Activated CD4-positive, alpha-beta T cell treated with anti-CD3 and anti-CD28 coated beads for 36 hours (primary cell): ENCODE measurements around the gene TCF12. TPM values are rescaled to one million over a fixed set of nuclear protein-coding genes. Genes with fewer than 3 reads are reported as not detected.
A peak's percentile ranks its signal among the peaks of the same experiment; 100 is the strongest.
"Not testable (repeated sequence)": the region's sequence is repeated elsewhere in the genome, so short reads cannot be mapped to it uniquely, and the experiment has no call there.

Experiments
- ATAC-seq: fragments of 200-7000 bp; cut with Tn5 transposase; one replicate; pipeline ENCODE4 v1.10.0; 2021; ENCODE audit warnings: mild to moderate bottlenecking, moderate library complexity
- CTCF ChIA-PET: fragments of 350-600 bp; sonication (Branson Sonifier 250); formaldehyde crosslinking; loops from one replicate; lab custom pipeline; 2021; ENCODE audit warnings: antibody characterized with exemption; lab: Charles Lee
- POLR2A ChIA-PET: fragments of 350-600 bp; sonication (Branson Sonifier 250); formaldehyde crosslinking; loops from one replicate; lab custom pipeline; 2021; ENCODE audit warnings: antibody characterized with exemption, inconsistent platforms; lab: Charles Lee
- DNase-seq: peaks from one replicate; pipeline ENCODE4 v3.0.0-alpha.2; 2020
- H3K27ac Mint-ChIP-seq: one replicate; pipeline ENCODE4 v1.8.0; 2021; ENCODE audit warnings: mixed read lengths
- H3K27me3 Mint-ChIP-seq: one replicate; pipeline ENCODE4 v1.8.0; 2021; ENCODE audit warnings: mixed read lengths
- H3K36me3 Mint-ChIP-seq: one replicate; pipeline ENCODE4 v1.8.0; 2021; ENCODE audit warnings: low read depth, mixed read lengths
- H3K4me1 Mint-ChIP-seq: one replicate; pipeline ENCODE4 v1.8.0; 2021; ENCODE audit warnings: mixed read lengths
- H3K4me3 Mint-ChIP-seq: one replicate; pipeline ENCODE4 v1.8.0; 2021; ENCODE audit warnings: mild to moderate bottlenecking, moderate library complexity, mixed read lengths
- H3K9me3 Mint-ChIP-seq: one replicate; pipeline ENCODE4 v1.8.0; 2021; ENCODE audit warnings: low read depth, mixed read lengths
- intact Hi-C, 2 experiments: fragments of 100-400 bp; cut with DNase I in 1 of 2; cut with micrococcal nuclease in 1 of 2; formaldehyde crosslinking; loops; one replicate each; pipeline versions ENCODE4 v1.14.2 to v1.15.1; 2022 to 2024; cut with DNase I, micrococcal nuclease
- total RNA-seq, 2 experiments: library from RNA; stranded (reverse); gene quantifications; one replicate each; pipeline ENCODE4 v1.2.3, GENCODE V29; 2021

The TCF12 gene
- total RNA-seq, 2 experiments from 2014 or later: 61.1 to 74.9 TPM

GRCh38 chr15:57094321-57095257 lies 176.1 kb downstream of the TCF12 start:
- H3K27ac Mint-ChIP-seq: no peak overlapping the region
- intact Hi-C loops: no loop called here

GRCh38 chr15:57095896-57096295 lies 177.5 kb downstream of the TCF12 start:
- H3K27me3 Mint-ChIP-seq: no peaks in the 10 kb centered on the region
- H3K27ac Mint-ChIP-seq: no peak overlapping the region
- H3K36me3 Mint-ChIP-seq: peaks cover 18% of the 10 kb centered on the region
- intact Hi-C loops: no loop called here
- POLR2A ChIA-PET: interaction anchor here (0.7 kb wide), 1 partner anchor 1791 kb away, joined by 3 read pairs; no protein-coding TSS in a partner anchor
- H3K4me1 Mint-ChIP-seq: peaks cover 9% of the 10 kb centered on the region
- no peak overlapping the region for H3K4me3 Mint-ChIP-seq
- no peaks in the 10 kb centered on the region for H3K9me3 Mint-ChIP-seq
- DNase-seq (no peak), ATAC-seq (no peak)
- CTCF ChIA-PET: interaction anchor here (0.6 kb wide), 1 partner anchor 8 kb away, joined by 3 read pairs; no protein-coding TSS in a partner anchor

More at GRCh38 chr15:57094321-57095257, 176.1 kb downstream of the TCF12 start:
- Mint-ChIP-seq H3K9me3 (no peaks in the 10 kb centered on the region), H3K36me3 (peaks cover 19% of the 10 kb centered on the region), H3K27me3 (no peaks in the 10 kb centered on the region), H3K4me1 (peaks cover 17% of the 10 kb centered on the region), H3K4me3 (no peak overlapping the region)
- ATAC-seq: no peak
- CTCF ChIA-PET: no interaction called here
- POLR2A ChIA-PET: no interaction called here
- DNase-seq: no peak

GRCh38 chr15:57097246-57097645 lies 178.8 kb downstream of the TCF12 start:
- ATAC-seq (no peak), DNase-seq (no peak)
- peaks cover 4% of the 10 kb centered on the region for H3K4me1 Mint-ChIP-seq
- H3K27me3 Mint-ChIP-seq: no peaks in the 10 kb centered on the region
- H3K4me3 Mint-ChIP-seq: no peak overlapping the region
- H3K36me3 Mint-ChIP-seq: peaks cover 18% of the 10 kb centered on the region
- ChIA-PET POLR2A (no interaction called here), CTCF (no interaction called here)
- H3K27ac Mint-ChIP-seq: no peak overlapping the region
- no peaks in the 10 kb centered on the region for H3K9me3 Mint-ChIP-seq
- intact Hi-C loops: no loop called here

- CTCF ChIA-PET: interaction anchor here (0.5 kb wide), 1 partner anchor 166 kb away, joined by 3 read pairs; no protein-coding TSS in a partner anchor
- Mint-ChIP-seq H3K27ac (peak overlapping the region; percentile 9), H3K36me3 (peaks cover 14% of the 10 kb centered on the region)
- POLR2A ChIA-PET, H3K4me1 Mint-ChIP-seq, H3K27me3 Mint-ChIP-seq, H3K4me3 Mint-ChIP-seq, H3K9me3 Mint-ChIP-seq, ATAC-seq, intact Hi-C loops, DNase-seq: not testable (repeated sequence)
Measured at GRCh38 chr15:57097919-57098543, 179.6 kb downstream of the TCF12 start.

- Mint-ChIP-seq H3K4me3 (no peak overlapping the region), H3K36me3 (peaks cover 14% of the 10 kb centered on the region), H3K4me1 (peaks cover 2% of the 10 kb centered on the region), H3K9me3 (no peaks in the 10 kb centered on the region), H3K27ac (no peak overlapping the region), H3K27me3 (no peaks in the 10 kb centered on the region)
- intact Hi-C loops: no loop called here
- ChIA-PET POLR2A (no interaction called here), CTCF (interaction anchor here (1.3 kb wide), 1 partner anchor 50 kb away, joined by 3 read pairs; no protein-coding TSS in a partner anchor)
- no peak for ATAC-seq
- no peak for DNase-seq
Measured at GRCh38 chr15:57098896-57099295, 180.5 kb downstream of the TCF12 start.

GRCh38 chr15:57100136-57100539 lies 181.7 kb downstream of the TCF12 start:
- ChIA-PET POLR2A (no interaction called here), CTCF (interaction anchor here (0.6 kb wide), 1 partner anchor 1071 kb away, joined by 3 read pairs; no protein-coding TSS in a partner anchor)
- no peaks in the 10 kb centered on the region for H3K27me3 Mint-ChIP-seq
- H3K4me1 Mint-ChIP-seq: peaks cover 2% of the 10 kb centered on the region
- peaks cover 7% of the 10 kb centered on the region for H3K36me3 Mint-ChIP-seq
- H3K4me3 Mint-ChIP-seq: no peak overlapping the region
- no peak for ATAC-seq
- intact Hi-C loops: no loop called here
- no peak for DNase-seq
- H3K27ac Mint-ChIP-seq: no peak overlapping the region
- H3K9me3 Mint-ChIP-seq: no peaks in the 10 kb centered on the region

- Mint-ChIP-seq H3K27ac (no peak overlapping the region), H3K4me3 (no peak overlapping the region), H3K9me3 (no peaks in the 10 kb centered on the region), H3K4me1 (peaks cover 2% of the 10 kb centered on the region), H3K36me3 (peaks cover 17% of the 10 kb centered on the region), H3K27me3 (no peaks in the 10 kb centered on the region)
- no peak for ATAC-seq
- intact Hi-C loops: no loop called here
- ChIA-PET CTCF (interaction anchor here (0.6 to 0.7 kb wide), 5 partner anchors 10 to 670 kb away, joined by 3 to 5 read pairs (median 4); no protein-coding TSS in a partner anchor), POLR2A (no interaction called here)
- no peak for DNase-seq
Measured at GRCh38 chr15:57102858-57103257, 184.4 kb downstream of the TCF12 start.

DNA sequence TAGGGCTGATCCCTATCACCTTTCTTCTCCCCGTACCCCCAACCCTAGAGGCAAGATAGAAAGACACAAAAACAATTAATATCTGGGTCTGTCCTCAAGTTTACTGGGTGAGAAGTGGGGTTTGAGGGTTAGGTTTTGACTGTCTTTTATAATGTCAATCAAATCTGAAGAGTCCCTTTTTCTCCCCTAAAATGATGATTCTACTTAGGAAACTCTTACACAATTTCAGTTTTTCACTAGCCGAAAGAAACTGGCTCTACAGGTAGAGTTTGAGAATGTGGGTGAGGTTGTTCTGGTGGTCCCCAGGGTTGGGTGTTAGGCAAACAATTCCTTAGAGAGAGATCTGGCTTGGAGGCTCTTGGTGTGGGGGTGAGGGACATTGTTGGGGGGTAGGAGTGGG lies 189.9 kb downstream of the TCF12 start:
- ATAC-seq: no peak
- Mint-ChIP-seq H3K27ac (no peak overlapping the region), H3K27me3 (no peaks in the 10 kb centered on the region)

GRCh38 chr15:57109005-57109404 lies 190.6 kb downstream of the TCF12 start:
- Mint-ChIP-seq H3K4me3 (no peak overlapping the region), H3K4me1 (peaks cover 13% of the 10 kb centered on the region), H3K36me3 (peaks cover 14% of the 10 kb centered on the region), H3K27ac (no peak overlapping the region), H3K27me3 (no peaks in the 10 kb centered on the region), H3K9me3 (no peaks in the 10 kb centered on the region)
- DNase-seq (no peak), ATAC-seq (no peak)
- intact Hi-C loops: no loop called here
- POLR2A ChIA-PET: no interaction called here
- CTCF ChIA-PET: no interaction called here

More for the DNA sequence above, 189.9 kb downstream of the TCF12 start:
- no peak for DNase-seq
- ChIA-PET CTCF (no interaction called here), POLR2A (no interaction called here)
- peaks cover 11% of the 10 kb centered on the region for H3K4me1 Mint-ChIP-seq
- H3K36me3 Mint-ChIP-seq: peaks cover 14% of the 10 kb centered on the region
- H3K4me3 Mint-ChIP-seq: no peak overlapping the region
- intact Hi-C loops: no loop called here
- no peaks in the 10 kb centered on the region for H3K9me3 Mint-ChIP-seq

DNA sequence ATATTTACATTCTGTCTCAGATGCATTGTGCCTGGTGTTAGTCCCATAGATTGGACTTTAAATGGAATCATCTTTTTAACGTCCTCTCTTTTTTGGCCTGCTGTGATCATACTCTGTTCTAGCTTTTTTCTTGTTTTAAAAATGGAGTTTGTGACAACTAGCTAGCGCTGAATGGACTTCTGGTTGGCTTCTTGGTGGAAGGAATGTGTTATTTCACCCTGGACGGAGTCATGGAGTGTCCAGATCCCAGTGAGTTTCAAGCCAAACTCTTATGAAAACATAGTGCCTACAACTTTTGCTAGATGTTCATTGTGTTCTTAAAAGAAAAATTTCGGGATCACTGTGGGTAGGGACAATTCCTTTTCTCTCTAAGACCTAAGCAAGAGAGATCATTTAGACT lies 192.6 kb downstream of the TCF12 start:
- ATAC-seq (no peak), DNase-seq (no peak)
- ChIA-PET POLR2A (no interaction called here), CTCF (no interaction called here)
- intact Hi-C loops: no loop called here
- Mint-ChIP-seq H3K27ac (no peak overlapping the region), H3K27me3 (no peaks in the 10 kb centered on the region), H3K36me3 (peaks cover 9% of the 10 kb centered on the region), H3K9me3 (no peaks in the 10 kb centered on the region), H3K4me3 (no peak overlapping the region), H3K4me1 (peaks cover 13% of the 10 kb centered on the region)

GRCh38 chr15:57112178-57112577 lies 193.7 kb downstream of the TCF12 start:
- H3K4me3 Mint-ChIP-seq: no peak overlapping the region
- CTCF ChIA-PET: interaction anchor here (0.5 kb wide), 1 partner anchor 194 kb away, joined by 3 read pairs; no protein-coding TSS in a partner anchor
- intact Hi-C loops: no loop called here
- no peak overlapping the region for H3K27ac Mint-ChIP-seq
- POLR2A ChIA-PET: no interaction called here
- H3K27me3 Mint-ChIP-seq: no peaks in the 10 kb centered on the region
- peaks cover 2% of the 10 kb centered on the region for H3K36me3 Mint-ChIP-seq
- peaks cover 13% of the 10 kb centered on the region for H3K4me1 Mint-ChIP-seq
- ATAC-seq (no peak), DNase-seq (no peak)
- H3K9me3 Mint-ChIP-seq: no peaks in the 10 kb centered on the region
